Measurements from ENCODE around the gene TSPAN9. TPM values are rescaled to one million over a fixed set of nuclear protein-coding genes. Genes with fewer than 3 reads are reported as not detected.

The TSPAN9 gene
- total and polyA plus RNA-seq, 9 of the 15 experiments (the other 6 are each of a cell fraction or from before 2014, with no cell fraction given) = 0.23 to 2.1 (median 0.60) TPM; not detected in 2

- Histone ChIP-seq H3K9ac (ENCODE audit: insufficient read depth in 1 of 2, low read depth in 2 of 2, low read length in 2 of 2) (no peak overlapping the region; a peak in 1 of 4 replicates), H3K4me3 (no peak overlapping the region), H3K9me1 (ENCODE audit: control insufficient read depth, insufficient read depth, low read length) (no peaks in the 10 kb centered on the region), H2AFZ (ENCODE audit: low read depth, low read length) (no peak overlapping the region), H3K9me3 (replicated peaks; ENCODE audit: control insufficient read depth, insufficient read depth, low read depth, low read length) (no peaks in the 10 kb centered on the region), H3K27ac (ENCODE audit: extremely low read depth, low read depth, low read length) (no peak overlapping the region), H3K36me3 (ENCODE audit: control insufficient read depth, insufficient read depth, low read length) (no peaks in the 10 kb centered on the region), H3K27me3 (ENCODE audit: control insufficient read depth in 2 of 2, insufficient read depth in 2 of 2, low read length in 2 of 2) (peaks cover 0 to 30% of the 10 kb centered on the region in 2 experiments; a peak in 2 of 5 replicates), H4K20me1 (replicated peaks; ENCODE audit: control insufficient read depth, insufficient read depth, low read length) (no peaks in the 10 kb centered on the region), H3K4me2 (ENCODE audit: insufficient read depth, low read length) (no peak overlapping the region), H3K79me2 (ENCODE audit: control insufficient read depth, insufficient read depth, low read length) (no peaks in the 10 kb centered on the region), H3K4me1 (replicated peaks in 1 of 2; ENCODE audit: control insufficient read depth in 2 of 2, insufficient read depth in 2 of 2, low read length in 2 of 2) (peaks cover 0 to 4% of the 10 kb centered on the region in 2 experiments; a peak in 1 of 5 replicates)
- no peak for DNase-seq (ENCODE audit: extremely low read depth in 1 of 4, low spot score in 3 of 4)
- ChIA-PET POLR2A (interaction anchor here (1.5 kb wide), 1 partner anchor 10 kb away, joined by 3 read pairs; no protein-coding TSS in a partner anchor), CTCF (ENCODE audit: low intra/inter-chr PET ratio) (no interaction called here)
- WGBS (ENCODE audit: insufficient coverage, low coverage, missing lambda C conversion rate) = 7% methylated on average over 2 of the region's 7 CpGs
- in situ Hi-C loops (cut with MboI) (no loop called here), intact Hi-C loops (cut with micrococcal nuclease) (no loop called here)
- ATAC-seq = no peak
- no TSS peak for BruUV-seq (replicated peaks)
- no peak for FAIRE-seq
- TF ChIP-seq, protein P1, sequence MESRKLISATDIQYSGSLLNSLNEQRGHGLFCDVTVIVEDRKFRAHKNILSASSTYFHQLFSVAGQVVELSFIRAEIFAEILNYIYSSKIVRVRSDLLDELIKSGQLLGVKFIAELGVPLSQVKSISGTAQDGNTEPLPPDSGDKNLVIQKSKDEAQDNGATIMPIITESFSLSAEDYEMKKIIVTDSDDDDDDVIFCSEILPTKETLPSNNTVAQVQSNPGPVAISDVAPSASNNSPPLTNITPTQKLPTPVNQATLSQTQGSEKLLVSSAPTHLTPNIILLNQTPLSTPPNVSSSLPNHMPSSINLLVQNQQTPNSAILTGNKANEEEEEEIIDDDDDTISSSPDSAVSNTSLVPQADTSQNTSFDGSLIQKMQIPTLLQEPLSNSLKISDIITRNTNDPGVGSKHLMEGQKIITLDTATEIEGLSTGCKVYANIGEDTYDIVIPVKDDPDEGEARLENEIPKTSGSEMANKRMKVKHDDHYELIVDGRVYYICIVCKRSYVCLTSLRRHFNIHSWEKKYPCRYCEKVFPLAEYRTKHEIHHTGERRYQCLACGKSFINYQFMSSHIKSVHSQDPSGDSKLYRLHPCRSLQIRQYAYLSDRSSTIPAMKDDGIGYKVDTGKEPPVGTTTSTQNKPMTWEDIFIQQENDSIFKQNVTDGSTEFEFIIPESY (CRISPR knock-in tag; IDR thresholded peaks at IDR 0.05) = no peak
- TF ChIP-seq ZNF239 (CRISPR knock-in tag; IDR thresholded peaks at IDR 0.05) (no peak), ELF2 (CRISPR knock-in tag; IDR thresholded peaks at IDR 0.05) (no peak), KAT7 (CRISPR knock-in tag; IDR thresholded peaks at IDR 0.05; ENCODE audit: borderline replicate concordance) (no peak), FOXP1 (CRISPR knock-in tag; IDR thresholded peaks at IDR 0.05) (no peak), ILK (tag; IDR thresholded peaks at IDR 0.05; ENCODE audit: borderline replicate concordance, low read depth) (no peak), ZC3H4 (CRISPR knock-in tag; IDR thresholded peaks at IDR 0.05; ENCODE audit: borderline replicate concordance) (no peak), CUX1 (CRISPR knock-in tag; IDR thresholded peaks at IDR 0.05) (no peak), TFAP4 (CRISPR knock-in tag; IDR thresholded peaks at IDR 0.05; ENCODE audit: borderline replicate concordance) (no peak), HDGF (IDR thresholded peaks at IDR 0.05) (no peak), ZKSCAN8 (CRISPR knock-in tag; IDR thresholded peaks at IDR 0.05) (no peak), ZNF253 (CRISPR knock-in tag; conservative IDR thresholded peaks at IDR 0.05) (no peak), BCOR (IDR thresholded peaks at IDR 0.05) (no peak), SRSF3 (IDR thresholded peaks at IDR 0.05; ENCODE audit: insufficient read depth, low read length) (no peak)
Measured at GRCh38 chr12:3251691-3252090, 174.5 kb downstream of the TSPAN9 start.

Measured in K562 (cell line).